ENCODE measurements around the gene PMS1. TPM values are rescaled to one million over a fixed set of nuclear protein-coding genes. Genes with fewer than 3 reads are reported as not detected.

Gene PMS1
- total and polyA plus RNA-seq, 2 donors (not counting 3 experiments of a cell fraction or from before 2014, with no cell fraction given) = 6.6 to 27.8 TPM

- no peaks in the 10 kb centered on the region for H3K9me3 ChIP-seq (replicated peaks; ENCODE audit: control insufficient read depth, insufficient read depth, low read length)
- POLR2A ChIA-PET = interaction anchor here (1.1 kb wide), 1 partner anchor 332 kb away, joined by 3 read pairs; no protein-coding TSS in a partner anchor
- H3K36me3 ChIP-seq (ENCODE audit: control insufficient read depth in 2 of 2, extremely low read depth in 1 of 2, insufficient read depth in 2 of 2, low read length in 2 of 2) = peaks cover 11 to 29% of the 10 kb centered on the region in 2 experiments
- CTCF ChIA-PET = interaction anchor here (1.1 to 1.2 kb wide), 2 partner anchors 9 to 11 kb away, joined by 3 to 4 read pairs; partner anchors contain the start of gene OSGEPL1
- dilution Hi-C loops (cut with MboI; ENCODE audit: extremely low pct_ligation_motif_present, low sequenced_read_pairs) (no loop called here), intact Hi-C loops (cut with micrococcal nuclease) (no loop called here)
- H3K4me2 ChIP-seq (ENCODE audit: insufficient read depth, low read length) = no peak overlapping the region
- H3K4me1 ChIP-seq (ENCODE audit: control insufficient read depth, extremely low read depth, insufficient read depth, low read length) = no peaks in the 10 kb centered on the region
- H3K9ac ChIP-seq (replicated peaks; ENCODE audit: extremely low read depth, insufficient read depth, low read length) = no peak overlapping the region
- no peaks in the 10 kb centered on the region for H3K27me3 ChIP-seq (ENCODE audit: control insufficient read depth in 2 of 2, insufficient read depth in 2 of 2, low read length in 2 of 2)
- no peaks in the 10 kb centered on the region for H4K20me1 ChIP-seq (replicated peaks; ENCODE audit: control insufficient read depth, extremely low read depth, insufficient read depth, low read length)
- H3K79me2 ChIP-seq (ENCODE audit: control insufficient read depth, insufficient read depth, low read length) = no peaks in the 10 kb centered on the region
- no peak for DNase-seq (ENCODE audit: low read depth, low spot score)
- no TSS peak for BruUV-seq (replicated peaks)
- H3K4me3 ChIP-seq (replicated peaks in 1 of 3; ENCODE audit: insufficient read depth in 1 of 3, low read depth in 1 of 3, low read length in 3 of 3) = no peak overlapping the region
- H2AFZ ChIP-seq (ENCODE audit: low read depth, low read length) = no peak overlapping the region
- TF ChIP-seq MAX (IDR thresholded peaks at IDR 0.05; ENCODE audit: insufficient read depth, insufficient read length) = no peak
- TF ChIP-seq EZH2 (IDR thresholded peaks at IDR 0.05; ENCODE audit: borderline replicate concordance, low read depth, low read length, severe bottlenecking) = no peak
- TF ChIP-seq MYC (IDR thresholded peaks at IDR 0.05; ENCODE audit: low read depth, low read length) = no peak
- TF ChIP-seq POLR2AphosphoS5 (IDR thresholded peaks at IDR 0.05; ENCODE audit: insufficient read depth, low read depth, low read length) = no peak
- TF ChIP-seq POLR2A (IDR thresholded peaks at IDR 0.05; ENCODE audit: low read depth, low read length) = no peak
- no peak for TF ChIP-seq CTCF (IDR thresholded peaks at IDR 0.05; ENCODE audit: extremely low read depth in 1 of 2, insufficient read depth in 1 of 2, low read depth in 1 of 2, low read length in 2 of 2)
- H3K9me1 ChIP-seq (replicated peaks; ENCODE audit: control insufficient read depth, extremely low read depth, insufficient read depth, low read length) = no peaks in the 10 kb centered on the region
- no peak overlapping the region for H3K27ac ChIP-seq (ENCODE audit: insufficient read depth, low read depth, low read length)
- FAIRE-seq = no peak
Measured at GRCh38 chr2:189772212-189772611, 12.0 kb upstream of the PMS1 start.

All from endothelial cell of umbilical vein (primary cell).